ENCODE data around the gene SDC1.

The SDC1 gene

GRCh38 chr2:20186855-20187187, 38.1 kb downstream of the SDC1 start:
- DNase-seq (ENCODE audit: insufficient read length, low spot score) (no peak), FAIRE-seq (no peak)

DNA sequence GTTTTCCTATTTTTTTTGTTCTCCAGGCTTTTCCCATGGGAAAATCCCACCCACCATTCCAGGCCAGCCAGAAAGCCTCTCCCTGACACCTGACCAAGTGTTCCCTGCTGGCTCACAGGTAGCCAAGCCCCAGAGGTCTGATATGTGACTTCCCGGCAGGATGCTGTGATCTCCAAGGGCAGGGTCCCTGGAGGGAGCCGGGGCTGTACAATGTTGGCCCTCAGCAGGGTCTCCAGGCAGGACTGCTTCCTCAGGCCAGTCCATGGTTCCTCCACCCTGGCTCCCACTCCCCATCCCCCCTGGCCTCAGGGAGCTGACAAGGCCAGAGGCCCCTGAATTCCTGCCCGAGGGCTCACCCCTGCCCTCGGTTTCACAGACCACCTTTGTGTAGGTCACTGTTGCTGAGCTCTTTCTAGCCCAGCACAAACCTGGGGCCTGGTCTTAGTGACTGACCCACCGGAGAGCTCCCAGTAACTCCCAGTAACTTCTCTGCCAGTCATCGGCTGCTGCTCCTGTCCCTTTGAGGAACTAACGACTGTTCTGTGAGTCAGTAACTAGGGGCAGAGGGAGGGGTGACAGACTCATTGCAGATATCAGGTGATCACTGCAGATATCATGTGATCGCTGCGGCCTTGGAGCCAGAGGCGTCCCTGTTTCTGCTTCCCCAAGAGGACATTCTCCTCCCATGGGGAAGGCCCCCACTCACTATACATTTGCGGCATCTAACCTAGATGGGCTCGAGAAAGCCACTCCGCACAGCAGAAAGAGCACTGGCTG, 38.7 kb downstream of the SDC1 start:
- DNase-seq (ENCODE audit: insufficient read length, low spot score) (peak; percentile 83), FAIRE-seq (peak; percentile 72)

- FAIRE-seq (peak; percentile 58), DNase-seq (ENCODE audit: insufficient read length, low spot score) (peak; percentile 78)
These were observed 39.5 kb downstream of the SDC1 start for GRCh38 chr2:20185176-20186022.

GRCh38 chr2:20184067-20184938, 40.6 kb downstream of the SDC1 start:
- FAIRE-seq (peak; percentile 83), DNase-seq (ENCODE audit: insufficient read length, low spot score) (peak; percentile 86)

DNA sequence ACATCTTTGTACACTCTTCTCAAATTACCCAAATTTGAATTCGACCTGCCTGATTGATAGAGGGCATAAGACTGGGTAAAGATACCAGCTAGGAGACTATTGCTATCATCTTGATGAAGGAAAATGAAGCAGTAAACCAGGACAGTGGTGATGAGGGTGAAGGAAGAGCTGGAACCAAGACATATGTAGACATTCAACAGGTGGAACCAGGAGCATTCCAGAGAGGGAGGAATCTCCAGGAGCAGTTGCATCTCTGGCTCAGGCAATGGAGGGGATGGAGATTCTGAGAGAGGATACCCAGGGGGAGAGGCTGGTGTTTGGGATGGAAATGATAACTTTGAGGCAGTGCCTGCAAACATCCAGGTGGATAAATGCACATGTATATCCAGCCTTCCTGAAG, 41.6 kb downstream of the SDC1 start:
- DNase-seq (ENCODE audit: insufficient read length, low spot score) = no peak
- FAIRE-seq = peak; percentile 57

DNA sequence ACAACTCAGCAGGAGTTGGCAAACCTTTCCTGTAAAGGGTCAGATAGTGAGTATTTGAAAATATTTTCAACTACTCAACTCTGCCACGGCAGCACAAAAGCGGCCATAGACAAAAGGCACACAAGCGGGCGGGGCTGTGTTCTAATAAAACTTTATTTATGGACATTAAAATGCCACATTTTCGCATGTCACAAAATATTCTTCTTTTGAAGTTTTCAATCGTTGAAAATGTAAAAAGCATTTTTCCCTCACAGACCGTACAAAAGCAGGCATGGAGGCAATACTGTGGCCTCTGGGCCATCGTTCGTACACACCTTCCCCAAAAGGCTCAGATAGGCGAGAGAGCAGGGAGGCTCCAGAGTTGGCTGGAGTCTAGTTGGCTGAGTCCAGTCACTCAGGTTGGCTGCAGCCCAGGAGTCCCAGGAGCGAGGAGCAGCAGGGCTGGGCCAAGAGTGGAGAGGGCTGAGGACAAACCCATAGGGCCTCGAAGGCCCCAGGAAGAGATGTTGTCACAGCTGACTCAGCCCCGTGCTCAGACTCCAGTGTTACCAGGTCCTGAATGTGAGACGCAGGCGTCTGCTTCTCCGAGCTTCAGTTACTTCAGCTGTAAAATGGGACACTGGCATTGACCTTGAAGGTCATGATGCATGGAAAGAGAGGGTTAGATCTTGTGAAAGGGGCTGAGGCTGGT, 42.5 kb downstream of the SDC1 start:
- DNase-seq (ENCODE audit: insufficient read length, low spot score) (no peak), FAIRE-seq (peak; percentile 44)

GRCh38 chr2:20181761-20182160, 43.2 kb downstream of the SDC1 start:
- DNase-seq (ENCODE audit: insufficient read length, low spot score) = no peak
- no peak for FAIRE-seq

DNA sequence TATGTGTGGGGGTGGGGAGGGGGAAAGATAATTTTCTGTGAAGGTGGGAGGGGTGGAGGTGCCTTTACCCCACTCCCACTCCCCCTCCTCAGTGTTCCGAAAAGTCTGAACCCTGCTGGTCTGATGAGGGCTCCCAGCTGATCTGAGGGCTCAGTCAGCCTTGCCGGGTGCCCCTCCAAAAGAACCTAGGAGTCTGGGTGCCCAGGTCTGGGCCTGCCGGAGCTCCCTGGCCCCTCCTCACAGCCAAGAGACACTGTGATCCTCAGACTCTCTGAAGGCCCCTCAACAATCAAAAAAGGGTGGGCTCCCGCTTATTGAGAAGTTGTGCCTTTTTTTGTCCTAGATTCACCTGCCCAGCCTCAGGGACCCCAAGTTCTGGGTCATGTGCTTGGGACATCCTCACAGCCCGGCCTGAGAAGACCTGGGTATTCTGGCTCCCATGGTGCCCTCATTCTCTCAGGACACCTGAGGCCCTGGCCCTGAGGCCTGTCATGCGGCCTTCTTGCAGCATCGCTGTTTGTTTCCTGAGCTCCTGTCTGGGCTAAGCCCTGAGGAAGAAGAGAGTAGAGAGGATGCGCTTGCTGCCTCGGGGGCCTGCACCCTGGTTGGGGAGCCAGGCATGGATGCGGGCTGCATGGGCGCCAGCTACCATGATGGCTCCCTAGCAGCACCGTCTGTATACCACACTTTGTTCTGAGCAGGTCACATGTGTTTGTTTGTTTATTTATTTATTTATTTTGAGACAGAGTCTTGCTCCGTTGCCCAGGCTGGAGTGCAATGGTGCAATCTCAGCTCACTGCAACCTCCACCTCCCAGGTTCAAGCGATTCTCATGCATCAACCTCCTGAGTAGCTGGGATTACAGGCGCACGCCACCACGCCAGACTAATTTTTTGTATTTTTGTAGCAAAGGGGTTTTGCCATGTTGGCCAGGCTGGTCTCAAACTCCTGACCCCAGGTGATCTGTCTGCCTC, 44.0 kb downstream of the SDC1 start:
- DNase-seq (ENCODE audit: insufficient read length, low spot score) (no peak), FAIRE-seq (no peak)

- DNase-seq (ENCODE audit: insufficient read length, low spot score) = no peak
- FAIRE-seq = peak; percentile 73
These were observed 45.0 kb downstream of the SDC1 start for GRCh38 chr2:20179755-20180594.

DNA sequence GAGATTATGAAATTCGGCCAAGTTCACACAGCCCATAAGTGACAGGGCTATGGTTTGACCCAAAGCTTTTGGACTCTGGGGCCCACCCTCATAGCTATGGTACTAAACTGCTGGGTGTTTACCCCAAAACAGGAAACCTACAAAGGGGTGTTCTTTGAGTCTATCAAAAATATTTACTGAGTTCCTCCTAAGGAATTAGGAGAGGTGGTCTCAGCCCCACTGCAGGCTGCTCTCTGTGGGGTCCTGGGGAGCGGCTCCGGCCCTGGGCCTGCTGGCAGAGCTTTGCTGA, 45.5 kb downstream of the SDC1 start:
- no peak for DNase-seq (ENCODE audit: insufficient read length, low spot score)
- no peak for FAIRE-seq

- DNase-seq (ENCODE audit: insufficient read length, low spot score) (no peak), FAIRE-seq (peak; percentile 63)
These were observed 46.1 kb downstream of the SDC1 start for GRCh38 chr2:20178666-20179465.

- peak; percentile 94 for FAIRE-seq
These were observed 46.7 kb downstream of the SDC1 start for GRCh38 chr2:20178249-20178607.

DNA sequence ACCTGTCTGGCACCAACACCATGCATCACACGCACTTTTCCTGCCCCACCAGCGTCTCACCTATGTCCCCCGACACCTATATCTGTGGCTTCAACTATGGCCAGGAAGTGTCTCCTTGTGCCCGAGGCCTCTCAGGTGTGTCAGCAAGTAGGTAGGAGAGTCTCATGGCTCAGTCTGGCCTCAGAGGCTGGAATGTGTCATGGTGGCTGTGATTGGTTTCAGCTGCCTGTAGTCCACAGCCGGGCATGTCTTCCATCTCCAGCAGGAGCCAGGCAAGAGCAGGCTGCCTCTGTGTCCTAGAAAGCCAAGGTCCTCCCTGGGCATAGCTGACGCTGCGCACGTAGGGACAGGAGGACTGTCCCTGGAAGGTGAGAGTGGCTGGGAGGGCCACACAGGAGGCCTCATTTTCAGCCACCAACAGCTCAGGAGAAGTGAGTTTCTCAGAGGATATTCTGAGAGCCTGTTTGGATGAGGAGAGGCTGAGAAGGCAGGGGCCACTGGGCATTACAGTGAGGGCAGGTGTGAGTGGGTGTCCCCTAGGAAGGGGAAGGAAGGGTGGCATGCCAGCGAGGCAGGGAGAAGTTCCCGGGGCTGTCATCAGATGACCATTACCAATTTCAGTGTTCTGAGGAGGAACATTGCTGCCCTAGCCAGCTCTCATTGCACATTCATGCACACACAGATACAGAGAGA, 47.2 kb downstream of the SDC1 start:
- peak; percentile 51 for FAIRE-seq

More at GRCh38 chr2:20178249-20178607, 46.7 kb downstream of the SDC1 start:
- DNase-seq (ENCODE audit: insufficient read length, low spot score) = no peak

GRCh38 chr2:20176760-20177159, 48.2 kb downstream of the SDC1 start:
- FAIRE-seq (no peak), DNase-seq (ENCODE audit: insufficient read length, low spot score) (no peak)

More for the DNA sequence above, 47.2 kb downstream of the SDC1 start:
- no peak for DNase-seq (ENCODE audit: insufficient read length, low spot score)

DNA sequence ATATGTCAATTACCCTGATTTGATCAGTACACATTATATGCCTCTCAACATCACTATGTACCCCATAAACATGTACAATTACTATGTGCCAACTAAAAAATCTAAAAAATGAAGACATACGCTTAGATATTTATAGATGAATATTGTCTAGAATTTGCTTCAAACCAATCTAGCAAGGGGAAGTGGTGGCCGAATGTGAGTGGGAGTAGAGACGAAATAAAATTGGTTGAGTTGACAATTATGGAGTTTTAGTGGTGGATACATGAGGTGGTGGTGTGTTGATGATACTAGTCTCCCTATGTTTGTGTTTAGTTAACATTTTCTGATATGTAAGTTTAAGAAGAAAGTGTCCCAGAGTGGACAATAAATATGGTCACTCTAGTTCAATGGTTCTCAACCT, 49.0 kb downstream of the SDC1 start:
- DNase-seq (ENCODE audit: insufficient read length, low spot score) (no peak), FAIRE-seq (no peak)

DNA sequence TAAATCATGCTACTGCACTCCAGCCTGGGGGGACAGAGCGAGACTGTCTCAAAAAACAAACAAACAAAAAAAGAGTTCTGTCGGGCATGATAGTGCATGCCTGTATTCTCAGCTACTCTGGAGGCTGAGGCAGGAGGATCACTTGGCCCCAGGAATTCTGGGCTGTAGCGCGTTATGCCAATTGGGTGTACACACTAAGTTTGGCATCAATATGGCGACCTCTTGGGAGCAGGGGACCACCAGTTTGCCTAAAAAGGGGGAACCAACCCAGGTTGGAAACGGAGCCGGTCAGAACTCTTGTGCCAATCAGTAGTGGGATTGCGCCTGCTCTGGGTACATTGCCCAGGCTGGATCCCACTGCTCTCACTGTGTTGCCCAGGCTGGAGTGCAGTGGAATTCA, 49.7 kb downstream of the SDC1 start:
- peak; percentile 52 for FAIRE-seq
- DNase-seq (ENCODE audit: insufficient read length, low spot score) = no peak

DNA sequence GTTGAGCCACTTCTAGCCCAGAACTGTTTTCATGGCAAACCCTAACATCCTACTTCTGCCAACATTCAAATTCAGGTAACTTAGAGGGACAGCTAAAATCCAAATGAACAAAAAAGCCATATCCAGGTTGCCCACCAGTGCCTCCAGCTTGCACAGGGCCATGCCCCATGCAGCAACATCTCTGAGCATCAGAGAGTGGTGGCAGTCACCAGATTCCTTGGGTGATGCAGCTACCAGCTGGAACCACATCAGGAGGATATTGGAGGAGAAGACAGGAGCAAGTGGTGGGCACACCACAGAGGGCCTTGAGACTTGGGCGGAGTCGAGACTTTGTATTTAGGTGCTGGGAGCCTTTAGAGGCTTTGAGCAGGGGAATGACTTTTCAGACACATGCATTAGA, 50.5 kb downstream of the SDC1 start:
- FAIRE-seq = no peak
- no peak for DNase-seq (ENCODE audit: insufficient read length, low spot score)
